ENCODE measurements around the gene QSOX1.

QSOX1 gene

DNA sequence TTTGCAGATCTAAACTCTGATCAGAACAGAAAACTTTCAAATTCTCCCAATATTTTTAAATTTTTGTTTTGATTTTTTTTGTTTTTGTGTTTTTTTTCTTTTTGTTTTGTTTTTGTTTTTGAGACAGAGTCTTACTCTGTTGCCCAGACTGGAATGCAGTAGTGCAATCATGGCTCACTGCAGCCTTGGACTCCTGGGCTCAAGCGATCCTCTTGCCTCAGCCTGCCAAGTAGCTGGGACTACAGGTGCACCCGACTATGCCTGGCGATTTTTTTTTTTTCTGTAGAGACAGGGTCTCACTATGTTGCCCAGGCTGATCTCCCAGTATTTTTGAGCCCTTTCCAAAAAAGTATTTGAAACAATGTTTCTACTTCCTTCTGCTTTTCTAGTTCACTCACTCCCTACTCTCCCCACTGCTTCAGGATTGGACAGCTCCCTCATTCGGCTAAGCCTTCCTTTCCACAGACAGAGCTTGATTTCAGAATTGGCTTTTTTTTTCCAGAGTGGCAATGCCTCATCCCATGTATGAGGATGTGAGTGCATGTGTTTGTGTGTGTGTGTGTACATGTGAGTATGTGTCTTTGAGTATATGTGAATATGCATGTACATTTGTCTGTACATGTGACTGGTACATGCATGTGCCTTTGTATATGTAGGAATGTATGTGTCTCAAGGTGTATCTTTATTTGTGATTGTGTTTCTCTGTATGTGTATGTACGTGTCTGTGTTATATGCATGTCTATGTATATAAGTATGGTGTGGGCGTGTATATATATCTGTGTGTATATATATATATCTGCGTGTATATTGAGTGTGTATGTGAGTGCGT lies 87.3 kb downstream of the QSOX1 start:
- peak; percentile 28 to 33 for DNase-seq (ENCODE audit: low read depth in 2 of 2)
- TF ChIP-seq, protein P1, sequence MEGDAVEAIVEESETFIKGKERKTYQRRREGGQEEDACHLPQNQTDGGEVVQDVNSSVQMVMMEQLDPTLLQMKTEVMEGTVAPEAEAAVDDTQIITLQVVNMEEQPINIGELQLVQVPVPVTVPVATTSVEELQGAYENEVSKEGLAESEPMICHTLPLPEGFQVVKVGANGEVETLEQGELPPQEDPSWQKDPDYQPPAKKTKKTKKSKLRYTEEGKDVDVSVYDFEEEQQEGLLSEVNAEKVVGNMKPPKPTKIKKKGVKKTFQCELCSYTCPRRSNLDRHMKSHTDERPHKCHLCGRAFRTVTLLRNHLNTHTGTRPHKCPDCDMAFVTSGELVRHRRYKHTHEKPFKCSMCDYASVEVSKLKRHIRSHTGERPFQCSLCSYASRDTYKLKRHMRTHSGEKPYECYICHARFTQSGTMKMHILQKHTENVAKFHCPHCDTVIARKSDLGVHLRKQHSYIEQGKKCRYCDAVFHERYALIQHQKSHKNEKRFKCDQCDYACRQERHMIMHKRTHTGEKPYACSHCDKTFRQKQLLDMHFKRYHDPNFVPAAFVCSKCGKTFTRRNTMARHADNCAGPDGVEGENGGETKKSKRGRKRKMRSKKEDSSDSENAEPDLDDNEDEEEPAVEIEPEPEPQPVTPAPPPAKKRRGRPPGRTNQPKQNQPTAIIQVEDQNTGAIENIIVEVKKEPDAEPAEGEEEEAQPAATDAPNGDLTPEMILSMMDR (IDR thresholded peaks at IDR 0.05; ENCODE audit: low read depth, low read length), result no peak
- no peak overlapping the region for H3K4me3 ChIP-seq (replicated peaks in 1 of 2; ENCODE audit: low read depth in 2 of 2, low read length in 2 of 2)

- DNase-seq (ENCODE audit: low read depth in 2 of 2), result no peak
- H3K4me3 ChIP-seq (replicated peaks in 1 of 2; ENCODE audit: low read depth in 2 of 2, low read length in 2 of 2), result no peak overlapping the region
- TF ChIP-seq, protein P1 (IDR thresholded peaks at IDR 0.05; ENCODE audit: low read depth, low read length), result no peak
Observed at GRCh38 chr1:180243517-180244221, 89.0 kb downstream of the QSOX1 start.

GRCh38 chr1:180244840-180245239 lies 90.2 kb downstream of the QSOX1 start:
- no peak for DNase-seq (ENCODE audit: low read depth in 2 of 2)
- H3K4me3 ChIP-seq (replicated peaks in 1 of 2; ENCODE audit: low read depth in 2 of 2, low read length in 2 of 2), result no peak overlapping the region
- TF ChIP-seq, protein P1 (IDR thresholded peaks at IDR 0.05; ENCODE audit: low read depth, low read length), result no peak

DNA sequence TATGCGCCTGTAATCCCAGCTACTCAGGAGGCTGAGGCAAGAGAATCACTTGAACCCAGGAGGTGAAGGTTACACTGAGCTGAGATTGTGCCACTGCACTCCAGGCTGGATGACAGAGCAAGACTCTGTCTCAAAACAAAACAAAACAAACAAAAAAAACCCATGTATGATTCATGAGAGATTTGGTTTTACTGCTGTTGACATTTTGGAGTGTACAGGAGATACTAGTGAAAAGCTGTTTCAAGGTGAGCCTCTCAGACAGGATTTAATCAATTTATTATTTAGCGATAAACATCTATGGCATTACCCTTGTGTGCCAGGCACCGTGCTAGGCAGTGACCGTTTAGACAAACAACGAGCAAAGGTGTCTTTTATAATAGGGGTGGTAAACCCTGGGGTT lies 91.9 kb downstream of the QSOX1 start:
- DNase-seq (ENCODE audit: low read depth in 2 of 2), result no peak
- H3K4me3 ChIP-seq (replicated peaks in 1 of 2; ENCODE audit: low read depth in 2 of 2, low read length in 2 of 2), result no peak overlapping the region
- TF ChIP-seq, protein P1 (IDR thresholded peaks at IDR 0.05; ENCODE audit: low read depth, low read length), result no peak

- TF ChIP-seq, protein P1 (IDR thresholded peaks at IDR 0.05; ENCODE audit: low read depth, low read length), result no peak
- DNase-seq (ENCODE audit: low read depth in 2 of 2), result peak in 1 of 2 donors; percentile 52
- H3K4me3 ChIP-seq (replicated peaks in 1 of 2; ENCODE audit: low read depth in 2 of 2, low read length in 2 of 2), result no peak overlapping the region
Observed at GRCh38 chr1:180247061-180247460, 92.4 kb downstream of the QSOX1 start.

DNA sequence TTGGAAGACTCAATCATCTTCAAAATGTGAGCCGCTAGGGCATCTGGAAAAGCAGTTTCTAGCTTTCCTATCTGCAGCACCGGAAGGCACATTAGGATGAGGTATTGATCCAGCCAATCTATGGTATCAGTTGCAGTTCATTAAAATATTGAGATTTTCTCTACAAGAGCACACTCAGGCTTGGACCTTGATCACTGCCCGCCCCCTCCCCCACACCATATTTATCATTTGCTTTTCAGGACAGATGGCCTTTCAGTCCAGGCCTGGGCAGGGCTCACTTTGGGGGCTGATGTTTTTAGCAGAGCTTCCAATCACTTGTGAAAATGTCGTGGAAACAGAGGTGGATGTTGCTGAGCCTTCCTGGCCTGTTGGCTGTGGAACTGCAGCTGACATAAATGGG lies 92.9 kb downstream of the QSOX1 start:
- no peak for DNase-seq (ENCODE audit: low read depth in 2 of 2)
- TF ChIP-seq, protein P1 (IDR thresholded peaks at IDR 0.05; ENCODE audit: low read depth, low read length), result no peak
- no peak overlapping the region for H3K4me3 ChIP-seq (replicated peaks in 1 of 2; ENCODE audit: low read depth in 2 of 2, low read length in 2 of 2)
